Esophagus muscularis mucosa (tissue), 4 donors: ENCODE results near the gene XIRP2. TPM values are rescaled to one million over a fixed set of nuclear protein-coding genes. Genes with fewer than 3 reads are reported as not detected.

Source experiments
- DNase-seq: peaks from one replicate; pipeline ENCODE4 v3.0.0-alpha.2; 2017; ENCODE audit errors: extremely low spot score
- H3K27ac ChIP-seq, 4 donors: fragments of 200-600 bp; sonication (generic); replicated peaks in 1 of 4; 1 replicate in 3 of 4; 2 replicates in 1 of 4; pipeline ENCODE4 v1.5.1; 2016 to 2019; ENCODE audit warnings: mild to moderate bottlenecking in 1 of 4
- H3K27me3 ChIP-seq, 4 donors: fragments of 200-600 bp; sonication (generic); one replicate each; pipeline versions ENCODE4 v1.5.1 to v1.6.0; 2016 to 2019
- H3K36me3 ChIP-seq, 4 donors: fragments of 200-600 bp; sonication (generic); one replicate each; pipeline ENCODE4 v1.5.1; 2016 to 2019
- H3K4me1 ChIP-seq, 4 donors: fragments of 200-600 bp; sonication (generic); one replicate each; pipeline ENCODE4 v1.5.1; 2016 to 2019
- H3K4me3 ChIP-seq, 4 donors: fragments of 200-600 bp; sonication (generic); 1 replicate in 2 of 4; 2 replicates in 2 of 4; pipeline ENCODE4 v1.5.1; 2016 to 2019; ENCODE audit warnings: mild to moderate bottlenecking in 4 of 4, moderate library complexity in 1 of 4
- H3K9me3 ChIP-seq, 4 donors: fragments of 200-600 bp; sonication (generic); 1 replicate in 3 of 4; 2 replicates in 1 of 4; pipeline ENCODE4 v1.5.1; 2016 to 2019
- CTCF ChIP-seq, 3 experiments: fragments of 200-600 bp in 2 of 3; fragments of 450-650 bp in 1 of 3; sonication (generic) in 2 of 3; IDR thresholded peaks; one replicate each; pipeline ENCODE4 v1.5.1; 2017 to 2019; ENCODE audit warnings: antibody characterized with exemption in 3 of 3, mild to moderate bottlenecking in 2 of 3, moderate library complexity in 1 of 3
- EP300 ChIP-seq: sonication (generic); formaldehyde crosslinking; IDR thresholded peaks from one replicate; pipeline ENCODE4 v1.6.1; 2017; ENCODE audit warnings: antibody characterized with exemption
- POLR2A ChIP-seq: fragments of 450-650 bp; IDR thresholded peaks from one replicate; pipeline ENCODE4 v1.6.1; 2017; ENCODE audit warnings: antibody characterized with exemption, moderate library complexity, mild to moderate bottlenecking, low read depth
- POLR2AphosphoS5 ChIP-seq, 2 donors: sonication (generic); formaldehyde crosslinking; IDR thresholded peaks; one replicate each; pipeline ENCODE4 v1.6.1; 2017; ENCODE audit warnings: antibody characterized with exemption in 2 of 2
- WGBS: methylation state at CpG from one replicate; pipeline ENCODE4 v1.1.5; 2018; 5-methylcytosine and 5-hydroxymethylcytosine counted together
- intact Hi-C: fragments of 100-400 bp; cut with DNase I; formaldehyde crosslinking; loops from one replicate; pipeline ENCODE4 v1.15.1; 2023
- total RNA-seq, 4 donors: library from RNA; depleted of rRNA; stranded (reverse); fragments of >200 nt; gene quantifications; one replicate each; pipeline versions ENCODE4 v1.1.0 to v1.2.1, GENCODE V29; 2016

Gene XIRP2
- total RNA-seq, 4 donors from 2014 or later: 0.06 TPM; not detected in 3

DNA sequence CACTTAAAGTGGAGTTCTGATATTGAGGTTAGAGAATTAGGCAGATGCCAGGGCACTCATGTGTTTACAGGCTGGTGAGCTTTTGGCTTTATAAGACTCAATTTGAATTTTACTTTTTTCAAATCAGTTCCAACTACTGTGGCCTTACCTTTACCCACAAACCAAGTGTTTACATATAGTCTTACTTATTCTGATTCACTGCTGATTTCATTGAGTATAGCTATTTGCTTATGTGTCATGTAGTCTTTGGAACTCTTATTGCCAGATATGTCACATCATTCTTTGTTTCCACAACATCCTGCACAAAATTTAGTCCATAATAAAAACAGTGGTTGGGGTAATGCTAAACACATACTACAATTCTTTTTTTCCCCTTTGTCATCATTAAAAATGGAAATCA, 96.5 kb downstream of the XIRP2 start:
- no peaks in the 10 kb centered on the region for H3K4me1 ChIP-seq
- H3K36me3 ChIP-seq: no peaks in the 10 kb centered on the region
- TF ChIP-seq CTCF (IDR thresholded peaks at IDR 0.05) (no peak), POLR2AphosphoS5 (IDR thresholded peaks at IDR 0.05) (no peak), POLR2A (no peak), EP300 (no peak)
- no peak for DNase-seq
- no peak overlapping the region for H3K27ac ChIP-seq
- H3K9me3 ChIP-seq: peaks cover 0 to 21% (median 15%) of the 10 kb centered on the region in 4 donors
- H3K27me3 ChIP-seq: no peaks in the 10 kb centered on the region
- H3K4me3 ChIP-seq: no peak overlapping the region
- intact Hi-C loops: no loop called here

DNA sequence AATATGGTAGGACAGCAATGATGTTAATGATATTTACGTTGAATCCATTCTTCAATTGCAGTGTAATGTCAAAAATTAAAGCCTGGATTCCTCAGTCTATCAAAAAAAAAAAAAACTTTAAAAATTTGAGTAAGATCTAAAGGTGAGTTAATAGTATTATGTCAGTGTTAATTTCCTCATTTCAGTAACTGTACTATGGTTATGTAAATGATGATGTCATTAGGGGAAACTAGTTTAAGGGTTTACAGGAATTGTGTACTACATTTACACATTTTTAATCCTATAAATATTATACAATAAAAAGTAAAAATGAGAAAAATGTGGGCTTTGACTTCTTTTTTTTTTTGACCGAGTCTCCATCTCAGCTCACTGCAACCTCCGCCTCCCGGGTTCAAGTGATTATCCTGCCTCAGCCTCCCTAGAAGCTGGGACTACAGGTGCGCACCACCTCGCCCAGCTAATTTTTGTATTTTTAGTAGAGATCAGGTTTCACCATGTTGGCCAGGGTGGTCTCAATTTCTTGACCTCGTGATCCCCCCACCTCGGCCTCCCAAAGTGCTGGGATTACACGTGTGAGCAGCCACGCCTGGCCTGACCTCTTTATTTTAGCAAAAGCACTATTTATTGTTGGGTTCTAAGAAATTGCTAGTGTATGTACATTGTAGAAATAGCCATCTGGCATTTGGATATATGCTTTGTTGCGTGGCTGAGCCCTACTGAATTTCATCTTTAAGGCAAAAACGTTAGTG, 106.5 kb downstream of the XIRP2 start:
- no peaks in the 10 kb centered on the region for H3K4me1 ChIP-seq
- DNase-seq: no peak
- H3K27me3 ChIP-seq: no peaks in the 10 kb centered on the region
- no peak overlapping the region for H3K27ac ChIP-seq
- H3K9me3 ChIP-seq: no peaks in the 10 kb centered on the region
- H3K36me3 ChIP-seq: no peaks in the 10 kb centered on the region
- TF ChIP-seq EP300 (no peak), POLR2AphosphoS5 (IDR thresholded peaks at IDR 0.05) (no peak), CTCF (IDR thresholded peaks at IDR 0.05) (no peak), POLR2A (no peak)
- intact Hi-C loops: no loop called here
- 88% methylated on average over 12 of the region's 12 CpGs for WGBS
- no peak overlapping the region for H3K4me3 ChIP-seq

GRCh38 chr2:166996465-166996864, 108.2 kb downstream of the XIRP2 start:
- TF ChIP-seq EP300: no peak
- Histone ChIP-seq H3K4me3 (no peak overlapping the region), H3K27ac (no peak overlapping the region), H3K27me3 (no peaks in the 10 kb centered on the region), H3K4me1 (no peaks in the 10 kb centered on the region), H3K36me3 (no peaks in the 10 kb centered on the region), H3K9me3 (no peaks in the 10 kb centered on the region)
- DNase-seq: no peak
- WGBS: 84% methylated on average over 5 of the region's 5 CpGs
- intact Hi-C loops: no loop called here

DNA sequence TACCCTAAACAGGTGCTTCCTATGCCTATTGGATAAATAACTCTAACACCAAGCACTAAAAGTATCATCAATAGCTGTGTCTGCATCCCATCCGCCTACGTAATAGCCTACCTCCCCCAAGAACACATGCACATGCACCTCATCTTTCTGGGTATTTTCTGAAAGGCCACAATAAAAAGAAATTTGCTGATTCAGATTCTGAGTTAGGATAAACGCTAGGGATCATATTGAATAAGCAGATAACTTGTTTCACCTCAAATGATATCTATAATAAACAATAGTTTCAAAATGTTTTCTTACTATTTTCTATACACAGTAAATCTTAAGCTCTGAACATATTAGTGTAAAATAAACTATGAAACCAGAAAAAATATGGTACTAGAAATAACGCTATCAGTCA, 112.9 kb downstream of the XIRP2 start:
- Histone ChIP-seq H3K27me3 (no peaks in the 10 kb centered on the region), H3K36me3 (no peaks in the 10 kb centered on the region), H3K4me1 (no peaks in the 10 kb centered on the region), H3K27ac (no peak overlapping the region), H3K4me3 (no peak overlapping the region), H3K9me3 (no peaks in the 10 kb centered on the region)
- TF ChIP-seq POLR2A (no peak), CTCF (IDR thresholded peaks at IDR 0.05) (no peak), POLR2AphosphoS5 (IDR thresholded peaks at IDR 0.05) (no peak), EP300 (no peak)
- DNase-seq: no peak
- intact Hi-C loops: no loop called here
- 80% methylated on average over 4 of the region's 4 CpGs for WGBS

- no peak for DNase-seq
- TF ChIP-seq POLR2AphosphoS5 (IDR thresholded peaks at IDR 0.05) (no peak), EP300 (no peak), CTCF (IDR thresholded peaks at IDR 0.05) (no peak)
- H3K4me3 ChIP-seq: no peak overlapping the region
These were observed 116.8 kb downstream of the XIRP2 start for GRCh38 chr2:167005096-167005495.

More at GRCh38 chr2:167005096-167005495, 116.8 kb downstream of the XIRP2 start:
- intact Hi-C loops: no loop called here
- Histone ChIP-seq H3K27ac (no peak overlapping the region), H3K27me3 (no peaks in the 10 kb centered on the region), H3K36me3 (no peaks in the 10 kb centered on the region), H3K9me3 (no peaks in the 10 kb centered on the region), H3K4me1 (no peaks in the 10 kb centered on the region)
